Right lung (tissue), 5 donors: ENCODE data around the gene CSNK1G1. TPM values are rescaled to one million over a fixed set of nuclear protein-coding genes. Genes with fewer than 3 reads are reported as not detected.
"Not testable (repeated sequence)": the region's sequence is repeated elsewhere in the genome, so short reads cannot be mapped to it uniquely, and the experiment has no call there.

Experiments used
- DNase-seq, 2 donors: peaks; one replicate each; pipeline ENCODE4 v3.0.0-alpha.2; 2013
- polyA plus RNA-seq, 5 donors: library from polyadenylated mRNA; unstranded; fragments of 120-200 nt; gene quantifications; one replicate each; pipeline versions ENCODE4 v1.2.1 to v1.2.3, GENCODE V29; 2013; ENCODE audit warnings: inconsistent platforms in 1 of 5, low replicate concordance in 1 of 5; ENCODE audit not compliant: insufficient read length in 5 of 5, insufficient read depth in 1 of 5

CSNK1G1 gene
- polyA plus RNA-seq, 5 donors = 12.2 to 20.3 (median 18.1) TPM

DNA sequence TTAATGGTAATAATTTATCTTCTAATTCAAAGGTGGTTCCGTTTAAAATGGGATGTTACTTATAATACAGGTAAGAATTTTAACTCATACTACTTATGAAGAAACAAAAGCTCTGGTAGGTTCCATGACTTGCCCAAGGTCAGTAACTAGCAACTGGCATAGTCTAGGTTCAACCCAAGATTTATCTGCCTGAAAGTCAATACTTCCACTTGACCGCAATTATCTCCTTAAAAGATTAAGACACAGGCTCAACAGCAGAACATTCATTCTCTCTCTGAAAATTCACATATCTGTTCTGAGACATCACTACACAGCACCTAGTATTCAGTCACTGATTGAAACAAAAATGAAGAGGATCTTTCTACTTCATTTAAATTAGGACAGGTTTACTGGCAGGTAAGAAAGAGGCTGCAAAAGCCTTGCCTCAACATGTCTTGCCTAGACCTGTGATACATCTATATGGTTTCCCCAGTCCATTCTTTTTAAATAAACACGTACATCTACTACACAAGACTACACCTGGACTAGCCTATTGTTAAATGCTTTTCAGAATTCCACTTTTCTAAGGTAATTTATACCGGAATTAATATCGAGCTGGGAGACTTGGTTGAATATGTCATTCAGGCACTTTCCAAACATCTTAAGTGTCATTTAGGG, 1.2 kb downstream of the CSNK1G1 start:
- DNase-seq = no peak

GRCh38 chr15:64351265-64351664, 4.7 kb downstream of the CSNK1G1 start:
- DNase-seq = no peak

GRCh38 chr15:64349375-64349774, 6.6 kb downstream of the CSNK1G1 start:
- no peak for DNase-seq

DNA sequence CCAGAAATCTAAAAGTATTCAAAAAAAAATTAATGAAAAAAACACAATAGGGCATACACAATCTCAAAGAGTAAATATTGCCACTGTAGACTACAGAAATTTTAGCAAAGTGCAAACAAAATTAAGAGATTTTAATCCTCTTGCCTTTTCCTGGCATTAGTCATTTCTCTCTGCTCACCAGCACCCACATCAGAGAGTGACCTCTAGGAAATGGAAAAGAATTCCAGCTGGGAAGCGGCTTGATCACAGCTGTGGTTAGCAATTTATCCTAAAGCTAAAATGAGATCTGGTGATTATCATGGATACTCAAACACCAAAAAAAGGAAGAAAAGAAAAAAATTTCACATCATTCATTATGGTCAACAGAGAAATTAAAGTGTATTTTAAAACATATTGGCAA, 7.5 kb downstream of the CSNK1G1 start:
- DNase-seq = no peak

GRCh38 chr15:64346242-64346641, 9.7 kb downstream of the CSNK1G1 start:
- DNase-seq = not testable (repeated sequence)

- DNase-seq = no peak
Observed at GRCh38 chr15:64344651-64345294, 11.2 kb downstream of the CSNK1G1 start.

DNA sequence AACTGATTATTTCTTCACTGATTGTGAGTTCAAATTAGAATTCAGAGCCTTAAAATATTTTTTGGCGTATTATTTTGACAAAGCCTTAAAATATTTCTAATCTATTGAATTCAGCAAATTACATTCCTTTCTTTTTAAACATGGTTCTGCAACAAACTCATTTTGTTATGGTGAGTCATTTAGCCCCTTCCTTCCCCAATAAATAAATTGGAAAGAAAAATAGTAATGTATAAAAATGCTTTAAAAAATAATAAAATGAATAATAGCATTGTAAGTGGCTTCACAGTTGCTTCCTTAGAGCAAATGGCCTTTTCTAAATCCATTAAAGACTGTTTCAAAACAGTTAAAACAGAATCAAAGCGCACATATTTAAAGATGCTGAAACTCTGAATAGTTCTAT, 12.1 kb downstream of the CSNK1G1 start:
- DNase-seq = no peak

GRCh38 chr15:64343222-64343621, 12.8 kb downstream of the CSNK1G1 start:
- no peak for DNase-seq

DNA sequence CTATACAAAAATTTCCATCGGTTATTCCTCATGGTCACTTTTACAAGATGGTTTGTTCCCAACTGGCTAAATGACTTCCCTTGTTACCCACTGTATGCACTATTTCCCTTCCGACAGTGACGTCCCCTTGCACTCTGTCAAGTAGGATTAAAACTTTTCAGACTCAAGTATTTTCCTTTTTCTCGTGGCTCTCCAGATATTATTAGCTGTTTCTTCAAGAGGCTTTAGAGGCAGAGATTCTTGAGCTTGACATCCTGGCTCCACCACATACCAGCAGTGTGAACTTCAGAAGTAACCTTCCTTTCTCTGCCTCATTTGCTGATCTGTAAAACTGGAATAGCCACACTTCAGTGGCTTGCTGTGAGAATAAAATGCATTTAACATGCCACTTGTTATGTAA, 14.0 kb downstream of the CSNK1G1 start:
- DNase-seq = peak; percentile 30 to 37

GRCh38 chr15:64340355-64340754, 15.6 kb downstream of the CSNK1G1 start:
- DNase-seq = no peak

- DNase-seq = no peak
Observed at GRCh38 chr15:64337761-64338160, 18.2 kb downstream of the CSNK1G1 start.

DNA sequence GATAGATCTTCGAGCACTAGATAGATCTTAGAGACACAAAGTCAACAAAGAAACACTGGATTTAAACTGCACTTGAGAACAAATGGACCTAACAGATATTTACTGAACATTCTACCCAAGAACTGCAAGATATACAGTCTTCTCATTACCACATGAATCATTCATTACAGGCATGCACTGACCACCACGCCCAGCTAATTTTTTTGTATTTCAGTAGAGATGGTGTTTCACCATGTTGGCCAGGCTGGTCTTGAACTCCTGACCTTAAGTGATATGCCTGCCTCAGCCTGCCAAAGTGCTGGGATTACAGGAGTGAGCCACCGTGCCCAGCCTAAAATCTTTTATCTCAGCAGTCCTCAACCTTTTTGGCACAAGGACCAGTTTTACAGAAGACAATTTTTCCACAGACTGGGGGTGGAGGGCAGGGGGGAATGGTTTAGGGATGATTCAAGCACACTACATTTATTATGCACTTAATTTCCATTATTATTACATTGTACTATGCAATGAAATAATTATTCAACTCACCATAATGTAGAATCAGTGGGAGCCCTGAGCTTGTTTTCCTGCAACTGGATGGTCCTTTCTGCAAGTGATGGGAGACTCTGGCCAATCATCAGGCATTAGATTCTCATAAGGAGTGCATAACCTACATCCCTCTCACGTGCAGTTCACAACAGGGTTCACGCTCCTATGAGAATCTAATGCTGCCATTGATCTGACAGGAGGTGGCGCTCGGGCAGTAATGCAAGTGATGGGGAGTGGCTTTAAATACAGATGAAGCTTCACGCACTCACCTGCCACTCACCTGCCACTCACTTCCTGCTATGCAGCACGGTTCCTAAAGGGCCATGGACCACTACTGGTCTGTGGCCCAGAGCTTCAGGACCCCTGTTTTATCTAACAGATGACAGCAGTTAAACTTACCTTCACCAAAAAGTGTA, 21.7 kb downstream of the CSNK1G1 start:
- no peak for DNase-seq

GRCh38 chr15:64333516-64333915, 22.5 kb downstream of the CSNK1G1 start:
- no peak for DNase-seq

DNA sequence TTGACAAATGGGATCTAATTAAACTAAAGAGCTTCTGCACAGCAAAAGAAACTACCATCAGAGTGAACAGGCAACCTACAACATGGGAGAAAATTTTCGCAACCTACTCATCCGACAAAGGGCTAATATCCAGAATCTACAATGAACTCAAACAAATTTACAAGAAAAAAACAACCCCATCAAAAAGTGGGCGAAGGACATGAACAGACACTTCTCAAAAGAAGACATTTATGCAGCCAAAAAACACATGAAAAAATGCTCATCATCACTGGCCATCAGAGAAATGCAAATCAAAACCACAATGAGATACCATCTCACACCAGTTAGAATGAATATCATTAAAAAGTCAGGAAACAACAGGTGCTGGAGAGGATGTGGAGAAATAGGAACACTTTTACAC, 24.3 kb downstream of the CSNK1G1 start:
- DNase-seq = not testable (repeated sequence)

GRCh38 chr15:64326975-64327374, 29.0 kb downstream of the CSNK1G1 start:
- DNase-seq = not testable (repeated sequence)

DNA sequence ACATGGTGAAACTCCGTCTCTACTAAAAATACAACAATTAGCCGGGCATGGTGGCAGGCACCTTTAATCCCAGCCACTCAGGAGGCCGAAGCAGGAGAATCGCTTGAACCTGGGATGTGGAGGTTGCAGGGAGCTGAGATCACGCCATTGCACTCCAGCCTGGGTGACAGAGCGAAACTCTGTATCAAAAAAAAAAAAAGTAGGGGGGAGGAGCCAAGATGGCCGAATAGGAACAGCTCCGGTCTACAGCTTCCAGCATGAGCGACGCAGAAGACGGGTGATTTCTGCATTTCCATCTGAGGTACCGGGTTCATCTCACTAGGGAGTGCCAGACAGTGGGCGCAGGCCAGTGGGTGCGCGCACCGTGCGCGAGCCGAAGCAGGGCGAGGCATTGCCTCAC, 29.5 kb downstream of the CSNK1G1 start:
- not testable (repeated sequence) for DNase-seq

DNA sequence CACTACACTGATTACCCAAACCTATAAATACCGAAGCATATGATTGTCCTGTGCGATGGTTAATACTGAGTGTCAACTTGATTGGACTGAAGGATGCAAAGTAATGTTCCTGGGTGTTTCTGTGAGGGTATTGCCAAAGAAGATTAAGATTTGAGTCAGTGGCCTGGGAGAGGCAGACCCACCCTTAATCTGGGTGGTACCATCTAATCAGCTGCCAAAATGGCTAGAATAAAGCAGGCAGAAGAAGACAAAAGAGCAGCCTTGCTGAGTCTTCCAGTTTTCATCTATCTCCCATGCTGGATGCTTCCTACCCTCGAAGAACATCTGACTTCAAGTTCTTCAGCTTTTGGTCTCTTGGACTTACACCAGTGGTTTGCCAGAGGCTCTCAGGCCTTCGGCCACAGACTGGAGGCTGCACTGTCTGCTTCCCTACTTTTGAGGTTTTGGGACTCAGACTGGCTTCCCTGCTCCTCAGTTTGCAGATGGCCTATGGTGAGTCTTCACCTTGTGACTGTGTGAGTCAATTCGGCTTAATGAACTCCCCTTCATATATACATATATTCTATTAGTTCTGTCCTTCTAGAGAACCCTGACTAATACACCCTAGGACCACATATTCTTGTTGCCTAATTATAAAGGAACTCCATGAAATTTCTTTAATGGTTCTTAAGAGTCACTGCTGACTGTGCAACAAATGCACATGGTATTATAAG, 31.7 kb downstream of the CSNK1G1 start:
- no peak for DNase-seq

DNA sequence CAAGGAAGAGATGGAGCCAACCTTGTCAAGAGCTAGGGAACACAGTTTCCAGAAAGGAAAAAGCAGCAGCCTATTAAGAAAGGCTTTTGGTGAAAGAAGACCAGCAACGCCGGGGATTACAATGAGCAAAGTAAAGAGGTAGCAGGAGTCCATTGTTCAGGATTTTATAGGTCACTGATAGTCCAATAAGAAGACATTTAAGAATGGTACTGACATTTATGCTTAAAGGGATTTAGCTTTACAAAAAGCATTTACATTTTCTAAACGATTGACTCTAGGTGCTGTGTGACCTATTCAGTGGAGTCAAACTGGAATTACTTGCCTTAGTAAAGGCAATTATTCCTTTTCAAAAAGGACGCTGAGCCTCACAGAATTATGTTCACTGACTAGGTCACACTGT, 40.8 kb downstream of the CSNK1G1 start:
- no peak for DNase-seq

GRCh38 chr15:64314456-64314855, 41.5 kb downstream of the CSNK1G1 start:
- DNase-seq = no peak

GRCh38 chr15:64311566-64311965, 44.4 kb downstream of the CSNK1G1 start:
- DNase-seq = no peak

DNA sequence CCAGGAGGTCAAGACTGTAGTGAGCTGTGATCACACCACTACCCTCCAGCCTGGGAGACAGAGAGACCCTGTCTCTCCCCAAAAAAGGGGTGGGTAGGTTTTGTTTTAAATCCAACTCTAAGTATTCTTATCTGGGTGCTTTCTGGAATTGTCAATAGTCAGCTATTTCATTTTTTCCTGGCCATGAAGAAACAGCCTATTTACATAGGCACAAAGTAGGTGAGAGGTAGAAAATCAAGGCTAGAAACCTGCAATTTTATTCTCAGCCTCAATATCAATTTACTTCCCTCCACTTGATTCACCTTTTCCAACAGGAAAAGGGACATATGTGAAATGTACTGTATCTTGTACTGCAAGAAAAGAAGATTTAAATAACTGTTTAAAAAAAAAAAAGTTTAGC, 45.9 kb downstream of the CSNK1G1 start:
- DNase-seq = no peak

DNA sequence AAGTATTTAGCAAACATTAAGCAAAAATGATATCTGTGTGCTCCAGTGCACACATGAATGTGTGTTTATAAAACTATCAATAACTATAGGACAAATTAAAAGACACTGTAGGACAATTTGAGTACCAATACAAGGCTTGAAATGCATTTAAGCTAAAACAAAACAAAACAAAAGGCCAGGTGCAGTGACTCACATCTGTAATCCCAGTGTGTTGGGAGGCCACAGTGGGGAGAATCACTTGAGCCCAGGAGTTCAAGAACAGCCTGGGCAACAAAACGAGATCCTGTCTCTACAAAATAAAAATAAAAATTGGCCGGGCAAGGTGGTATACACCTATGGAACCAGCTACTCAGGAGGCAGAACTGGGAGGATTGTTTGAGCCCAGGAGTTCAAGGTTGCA, 50.7 kb downstream of the CSNK1G1 start:
- no peak for DNase-seq
